Measurements from ENCODE around the gene GABPB1. TPM values are rescaled to one million over a fixed set of nuclear protein-coding genes. Genes with fewer than 3 reads are reported as not detected.

The GABPB1 gene
- total RNA-seq, 4 donors from 2014 or later: 7.4 to 11.5 (median 8.7) TPM

- Histone ChIP-seq H3K4me1 (no peaks in the 10 kb centered on the region), H3K36me3 (no peaks in the 10 kb centered on the region), H3K27me3 (no peaks in the 10 kb centered on the region), H3K27ac (no peak overlapping the region), H3K4me3 (no peak overlapping the region), H3K9me3 (no peaks in the 10 kb centered on the region)
- no peak for ATAC-seq
- in situ Hi-C loops (cut with MboI; ENCODE audit: low sequenced_read_pairs in 4 of 4): no loop called here
- intact Hi-C loops (cut with DNase I; ENCODE audit: low total_unique reads): no loop called here
- TF ChIP-seq CTCF (IDR thresholded peaks at IDR 0.05 in 4 of 5, conservative IDR thresholded peaks at IDR 0.05 in 1 of 5): no peak
- no peak for TF ChIP-seq POLR2A (IDR thresholded peaks at IDR 0.05)
- DNase-seq: no peak
Measured at GRCh38 chr15:50321680-50322210, 33.3 kb downstream of the GABPB1 start.

DNA sequence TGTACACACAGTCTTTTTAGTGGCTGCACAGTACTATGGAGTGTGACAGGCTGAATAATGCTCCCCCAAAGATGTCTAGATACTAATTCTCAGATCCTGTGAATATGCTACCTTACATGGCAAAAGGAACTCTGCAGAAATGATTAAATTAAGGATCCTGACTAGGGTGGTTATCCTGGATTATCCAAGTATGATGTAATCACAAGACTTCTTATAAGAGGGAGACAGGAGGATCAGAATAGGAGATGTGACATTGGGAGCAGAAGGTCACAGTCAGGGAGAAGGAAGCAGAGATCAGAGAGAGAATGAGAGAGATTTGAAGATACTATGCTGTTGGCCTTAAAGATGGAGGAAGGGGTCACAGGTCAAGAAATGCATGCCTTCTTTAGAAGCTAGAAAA, 34.5 kb downstream of the GABPB1 start:
- H3K9me3 ChIP-seq: no peaks in the 10 kb centered on the region
- intact Hi-C loops (cut with DNase I; ENCODE audit: low total_unique reads): no loop called here
- H3K4me1 ChIP-seq: no peaks in the 10 kb centered on the region
- DNase-seq (no peak), ATAC-seq (no peak)
- TF ChIP-seq POLR2A (IDR thresholded peaks at IDR 0.05): no peak
- TF ChIP-seq CTCF (IDR thresholded peaks at IDR 0.05 in 4 of 5, conservative IDR thresholded peaks at IDR 0.05 in 1 of 5): no peak
- in situ Hi-C loops (cut with MboI; ENCODE audit: low sequenced_read_pairs in 4 of 4): no loop called here
- no peak overlapping the region for H3K4me3 ChIP-seq
- H3K36me3 ChIP-seq: no peaks in the 10 kb centered on the region
- H3K27me3 ChIP-seq: no peaks in the 10 kb centered on the region
- H3K27ac ChIP-seq: no peak overlapping the region

GRCh38 chr15:50318697-50319096, 36.3 kb downstream of the GABPB1 start:
- ATAC-seq (no peak), DNase-seq (no peak)
- intact Hi-C loops (cut with DNase I; ENCODE audit: low total_unique reads): no loop called here
- Histone ChIP-seq H3K4me1 (no peaks in the 10 kb centered on the region), H3K36me3 (no peaks in the 10 kb centered on the region), H3K27me3 (no peaks in the 10 kb centered on the region), H3K9me3 (no peaks in the 10 kb centered on the region), H3K27ac (no peak overlapping the region), H3K4me3 (no peak overlapping the region)
- in situ Hi-C loops (cut with MboI; ENCODE audit: low sequenced_read_pairs in 4 of 4): no loop called here
- TF ChIP-seq CTCF (IDR thresholded peaks at IDR 0.05 in 4 of 5, conservative IDR thresholded peaks at IDR 0.05 in 1 of 5) (no peak), POLR2A (IDR thresholded peaks at IDR 0.05) (no peak)

DNA sequence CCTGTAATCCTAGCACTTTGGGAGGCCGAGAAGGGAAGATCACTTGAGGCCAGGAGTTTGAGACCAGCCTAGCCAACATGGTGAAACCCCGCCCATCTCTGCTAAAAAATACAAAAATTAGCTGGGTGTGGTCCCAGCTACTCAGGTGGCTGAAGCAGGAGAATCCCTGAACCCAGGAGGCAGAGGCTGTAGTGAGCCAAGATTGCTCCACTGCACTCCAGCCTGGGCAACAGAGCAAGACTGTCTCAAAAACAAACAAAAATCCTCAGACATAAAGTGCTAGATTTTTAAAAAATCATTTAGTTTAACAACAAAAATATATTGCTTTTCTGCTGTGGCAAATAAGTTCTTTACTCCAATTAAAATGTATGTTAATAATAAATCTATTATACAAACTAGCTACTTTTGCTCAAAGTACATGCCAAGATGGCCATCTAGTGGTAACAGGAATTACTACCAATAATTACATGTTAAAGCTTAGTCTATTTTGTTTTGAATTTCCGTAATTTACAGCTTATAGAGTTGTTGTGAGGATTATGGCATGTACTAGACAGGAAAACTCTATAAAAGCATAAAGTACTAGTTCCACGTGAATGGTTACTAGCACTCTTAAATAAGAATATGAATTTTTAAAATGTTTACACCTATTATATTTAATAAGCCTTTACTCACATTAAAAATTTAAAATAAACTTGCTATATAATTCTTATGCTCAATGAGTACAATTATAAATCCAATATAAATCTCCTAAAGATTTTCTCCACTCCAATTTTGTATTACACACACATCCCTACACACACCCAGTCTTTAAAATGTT, 39.0 kb downstream of the GABPB1 start:
- no peak overlapping the region for H3K4me3 ChIP-seq
- H3K9me3 ChIP-seq: no peaks in the 10 kb centered on the region
- in situ Hi-C loops (cut with MboI; ENCODE audit: low sequenced_read_pairs in 4 of 4) (no loop called here), intact Hi-C loops (cut with DNase I; ENCODE audit: low total_unique reads) (no loop called here)
- DNase-seq (no peak), ATAC-seq (no peak)
- H3K36me3 ChIP-seq: no peaks in the 10 kb centered on the region
- TF ChIP-seq CTCF (IDR thresholded peaks at IDR 0.05 in 4 of 5, conservative IDR thresholded peaks at IDR 0.05 in 1 of 5) (peak in 4 of 5 experiments; percentile 31 to 63 (median 44)), POLR2A (IDR thresholded peaks at IDR 0.05) (no peak)
- no peaks in the 10 kb centered on the region for H3K4me1 ChIP-seq
- H3K27ac ChIP-seq: no peak overlapping the region
- H3K27me3 ChIP-seq: no peaks in the 10 kb centered on the region
